ENCODE data around the gene TIAM2. TPM values are rescaled to one million over a fixed set of nuclear protein-coding genes. Genes with fewer than 3 reads are reported as not detected.

TIAM2 gene
- total RNA-seq, 2 experiments from 2014 or later, result 5.4 to 6.2 TPM

DNA sequence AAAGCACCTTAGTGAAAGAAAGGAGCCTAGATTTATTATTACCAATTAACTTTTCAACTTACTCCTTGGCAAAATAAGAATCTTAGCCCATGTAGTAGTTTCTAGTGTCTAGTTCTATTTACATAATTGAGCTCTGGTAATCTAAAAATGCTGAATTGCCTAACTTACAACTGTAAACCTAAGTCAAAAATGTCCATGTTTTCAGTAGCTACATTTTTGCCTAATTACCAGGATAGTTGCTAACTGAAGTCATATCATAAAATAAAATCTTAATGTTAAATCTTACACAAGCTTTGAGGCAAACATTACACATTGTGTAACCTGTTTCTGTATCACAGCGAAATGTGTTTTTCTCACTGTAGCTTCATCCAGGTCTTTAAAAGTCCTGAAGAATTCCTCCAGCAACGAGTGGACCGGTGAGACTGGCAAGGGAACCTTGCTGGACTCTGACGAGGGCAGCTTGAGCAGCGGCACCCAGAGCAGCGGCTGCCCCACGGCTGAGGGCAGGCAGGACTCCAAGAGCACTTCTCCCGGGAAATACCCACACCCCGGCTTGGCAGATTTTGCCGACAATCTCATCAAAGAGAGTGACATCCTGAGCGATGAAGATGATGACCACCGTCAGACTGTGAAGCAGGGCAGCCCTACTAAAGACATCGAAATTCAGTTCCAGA, 261.1 kb downstream of the TIAM2 start:
- H3K4me1 ChIP-seq (ENCODE audit: insufficient read depth, low read length, poor library complexity, severe bottlenecking), result no peaks in the 10 kb centered on the region
- no peak overlapping the region for H2AFZ ChIP-seq (ENCODE audit: low read length)
- POLR2A ChIA-PET, result no interaction called here
- peaks cover 98% of the 10 kb centered on the region for H3K36me3 ChIP-seq (ENCODE audit: insufficient read depth, low read length)
- no peak for TF ChIP-seq EZH2phosphoT487 (IDR thresholded peaks at IDR 0.05; ENCODE audit: borderline replicate concordance, low read depth, low read length)
- TF ChIP-seq, protein P1, sequence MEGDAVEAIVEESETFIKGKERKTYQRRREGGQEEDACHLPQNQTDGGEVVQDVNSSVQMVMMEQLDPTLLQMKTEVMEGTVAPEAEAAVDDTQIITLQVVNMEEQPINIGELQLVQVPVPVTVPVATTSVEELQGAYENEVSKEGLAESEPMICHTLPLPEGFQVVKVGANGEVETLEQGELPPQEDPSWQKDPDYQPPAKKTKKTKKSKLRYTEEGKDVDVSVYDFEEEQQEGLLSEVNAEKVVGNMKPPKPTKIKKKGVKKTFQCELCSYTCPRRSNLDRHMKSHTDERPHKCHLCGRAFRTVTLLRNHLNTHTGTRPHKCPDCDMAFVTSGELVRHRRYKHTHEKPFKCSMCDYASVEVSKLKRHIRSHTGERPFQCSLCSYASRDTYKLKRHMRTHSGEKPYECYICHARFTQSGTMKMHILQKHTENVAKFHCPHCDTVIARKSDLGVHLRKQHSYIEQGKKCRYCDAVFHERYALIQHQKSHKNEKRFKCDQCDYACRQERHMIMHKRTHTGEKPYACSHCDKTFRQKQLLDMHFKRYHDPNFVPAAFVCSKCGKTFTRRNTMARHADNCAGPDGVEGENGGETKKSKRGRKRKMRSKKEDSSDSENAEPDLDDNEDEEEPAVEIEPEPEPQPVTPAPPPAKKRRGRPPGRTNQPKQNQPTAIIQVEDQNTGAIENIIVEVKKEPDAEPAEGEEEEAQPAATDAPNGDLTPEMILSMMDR (conservative IDR thresholded peaks at IDR 0.05; ENCODE audit: low read length), result no peak
- no peak overlapping the region for H3K4me3 ChIP-seq (ENCODE audit: low read depth, low read length, poor library complexity, severe bottlenecking)
- no peak overlapping the region for H3K27ac ChIP-seq (ENCODE audit: low read depth, low read length, poor library complexity, severe bottlenecking)
- no peak overlapping the region for H3K4me2 ChIP-seq (ENCODE audit: low read length)
- no peaks in the 10 kb centered on the region for H3K9me3 ChIP-seq (ENCODE audit: low read length)
- intact Hi-C loops (cut with micrococcal nuclease; ENCODE audit: unreplicated experiment), result loop anchor here (5.0 kb wide), 1 partner anchor 389 kb away; no protein-coding TSS in a partner anchor
- H4K20me1 ChIP-seq (ENCODE audit: insufficient read depth, low read length), result no peaks in the 10 kb centered on the region
- DNase-seq (ENCODE audit: low spot score), result no peak
- H3K9me2 ChIP-seq (ENCODE audit: insufficient read depth, low read length), result no peaks in the 10 kb centered on the region
- H3K79me2 ChIP-seq (ENCODE audit: insufficient read depth, low read depth, low read length), result no peaks in the 10 kb centered on the region
- CTCF ChIA-PET (ENCODE audit: unreplicated experiment), result no interaction called here
- no TSS peak for BruUV-seq (replicated peaks)

DNA sequence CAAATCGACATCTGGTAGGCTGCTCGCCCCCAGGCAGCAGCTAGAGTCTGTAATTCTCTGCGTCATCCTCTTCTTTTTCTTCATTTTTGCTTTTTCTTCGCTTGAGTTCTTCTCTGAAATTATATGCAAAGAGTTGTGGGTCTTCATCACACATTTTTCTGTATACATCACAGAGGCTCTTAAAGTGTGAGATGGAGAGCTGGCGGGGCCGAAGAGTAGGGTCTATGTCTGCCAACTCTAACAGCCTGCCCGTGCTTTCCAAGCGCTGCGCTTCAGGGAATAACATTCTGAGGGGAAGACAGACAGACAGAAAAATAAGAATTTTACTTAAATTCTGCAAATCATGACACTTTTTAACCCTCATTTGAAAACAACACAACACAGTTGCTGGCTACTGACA, 262.7 kb downstream of the TIAM2 start:
- no TSS peak for BruUV-seq (replicated peaks)
- intact Hi-C loops (cut with micrococcal nuclease; ENCODE audit: unreplicated experiment), result loop anchor here (5.0 kb wide), 1 partner anchor 390 kb away; no protein-coding TSS in a partner anchor
- Histone ChIP-seq H3K4me1 (ENCODE audit: insufficient read depth, low read length, poor library complexity, severe bottlenecking) (peaks cover 7% of the 10 kb centered on the region), H3K9me2 (ENCODE audit: insufficient read depth, low read length) (no peaks in the 10 kb centered on the region), H2AFZ (ENCODE audit: low read length) (no peak overlapping the region), H3K4me2 (ENCODE audit: low read length) (no peak overlapping the region), H3K79me2 (ENCODE audit: insufficient read depth, low read depth, low read length) (no peaks in the 10 kb centered on the region), H3K27ac (ENCODE audit: low read depth, low read length, poor library complexity, severe bottlenecking) (no peak overlapping the region), H4K20me1 (ENCODE audit: insufficient read depth, low read length) (0 out of 2 replicates have a peak, but pooled peaks cover 4% of the 10 kb centered on the region), H3K36me3 (ENCODE audit: insufficient read depth, low read length) (peaks cover 88% of the 10 kb centered on the region), H3K4me3 (ENCODE audit: low read depth, low read length, poor library complexity, severe bottlenecking) (no peak overlapping the region), H3K9me3 (ENCODE audit: low read length) (no peaks in the 10 kb centered on the region)
- ChIA-PET POLR2A (interaction anchor here (0.6 to 0.9 kb wide), 2 partner anchors 19 to 317 kb away, joined by 3 read pairs; no protein-coding TSS in a partner anchor), CTCF (ENCODE audit: unreplicated experiment) (no interaction called here)
- TF ChIP-seq EZH2phosphoT487 (IDR thresholded peaks at IDR 0.05; ENCODE audit: borderline replicate concordance, low read depth, low read length), result no peak
- TF ChIP-seq, protein P1 (conservative IDR thresholded peaks at IDR 0.05; ENCODE audit: low read length), result no peak
- no peak for DNase-seq (ENCODE audit: low spot score)

DNA sequence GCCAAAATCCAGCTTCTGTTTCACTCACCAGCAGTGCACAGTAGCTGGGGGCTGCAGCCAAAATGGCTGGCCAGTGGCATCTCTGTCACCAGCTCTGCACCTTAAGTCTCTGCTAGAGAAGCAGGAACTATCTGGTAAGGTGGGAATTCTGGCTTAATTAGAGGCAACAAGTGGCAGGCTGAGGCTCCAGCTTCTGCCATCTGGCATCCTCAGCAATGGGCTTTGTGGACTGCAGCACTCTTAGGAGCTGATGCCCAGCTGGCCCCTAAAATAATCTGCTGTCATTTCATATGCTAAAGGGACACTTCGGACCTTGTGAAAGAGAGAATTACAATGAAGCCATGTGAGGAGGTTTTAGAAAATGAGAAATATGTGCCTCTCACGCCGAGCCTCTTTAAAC, 264.1 kb downstream of the TIAM2 start:
- no TSS peak for BruUV-seq (replicated peaks)
- Histone ChIP-seq H4K20me1 (ENCODE audit: insufficient read depth, low read length) (0 out of 2 replicates have a peak, but pooled peaks cover 5% of the 10 kb centered on the region), H3K79me2 (ENCODE audit: insufficient read depth, low read depth, low read length) (no peaks in the 10 kb centered on the region), H3K9me2 (ENCODE audit: insufficient read depth, low read length) (no peaks in the 10 kb centered on the region), H2AFZ (ENCODE audit: low read length) (no peak overlapping the region), H3K36me3 (ENCODE audit: insufficient read depth, low read length) (peaks cover 84% of the 10 kb centered on the region), H3K27ac (ENCODE audit: low read depth, low read length, poor library complexity, severe bottlenecking) (no peak overlapping the region), H3K9me3 (ENCODE audit: low read length) (no peaks in the 10 kb centered on the region), H3K4me2 (ENCODE audit: low read length) (no peak overlapping the region), H3K4me1 (ENCODE audit: insufficient read depth, low read length, poor library complexity, severe bottlenecking) (peaks cover 7% of the 10 kb centered on the region), H3K4me3 (ENCODE audit: low read depth, low read length, poor library complexity, severe bottlenecking) (no peak overlapping the region)
- TF ChIP-seq, protein P1 (conservative IDR thresholded peaks at IDR 0.05; ENCODE audit: low read length), result no peak
- TF ChIP-seq EZH2phosphoT487 (IDR thresholded peaks at IDR 0.05; ENCODE audit: borderline replicate concordance, low read depth, low read length), result no peak
- POLR2A ChIA-PET, result interaction anchor here (0.6 kb wide), 1 partner anchor 10 kb away, joined by 4 read pairs; no protein-coding TSS in a partner anchor
- intact Hi-C loops (cut with micrococcal nuclease; ENCODE audit: unreplicated experiment), result loop anchor here (5.0 kb wide), 1 partner anchor 392 kb away; no protein-coding TSS in a partner anchor
- CTCF ChIA-PET (ENCODE audit: unreplicated experiment), result no interaction called here
- no peak for DNase-seq (ENCODE audit: low spot score)
